DMS153 treated with DMSO at 0.1 percent for 48 hours (cell line): Measurements from ENCODE around the gene WDFY1.

ENCODE experiments used
- DNase-seq: peaks from one replicate; lab custom pipeline; 2025; ENCODE audit not compliant: unreplicated experiment; lab: John Stamatoyannopoulos, UW

The WDFY1 gene

DNA sequence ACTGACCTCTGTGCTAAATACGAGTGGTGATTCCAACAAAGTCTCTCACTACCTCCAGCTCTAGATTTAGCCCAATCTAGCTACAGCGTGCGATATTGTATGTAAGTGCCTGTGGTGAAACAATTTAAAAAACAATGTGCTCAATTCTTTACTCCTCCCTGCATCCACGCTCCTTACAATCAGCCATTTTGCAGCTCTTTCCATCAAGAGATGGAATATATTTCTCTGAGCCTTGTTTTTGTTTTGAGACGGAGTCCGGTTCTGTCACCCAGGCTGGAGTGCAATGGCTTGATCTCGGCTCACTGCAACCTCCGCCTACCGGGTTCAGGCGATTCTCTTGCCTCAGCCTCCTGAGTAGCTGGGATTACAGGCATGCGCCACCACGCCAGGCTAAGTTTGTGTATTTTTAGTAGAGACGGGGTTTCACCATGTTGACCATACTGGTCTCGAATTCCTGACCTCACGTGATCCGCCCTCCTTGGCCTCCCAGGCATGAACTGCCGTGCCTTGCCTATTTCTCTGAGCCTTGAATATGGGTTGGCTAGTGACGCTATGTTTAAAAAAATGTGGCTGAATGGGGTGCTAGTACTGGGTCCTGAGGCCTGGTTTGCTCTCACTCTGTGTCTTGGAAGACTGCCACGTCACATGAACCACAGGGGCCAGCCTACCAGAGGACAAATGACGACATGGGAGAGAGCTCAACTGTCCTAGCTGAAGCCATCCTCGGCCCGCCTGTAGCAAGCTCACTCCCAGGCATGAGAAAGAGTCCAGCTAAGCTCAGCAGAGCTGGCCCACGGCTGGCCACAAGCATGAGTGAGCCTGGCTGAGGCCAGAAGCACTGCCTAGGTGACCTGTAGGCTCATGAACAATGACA lies 14.8 kb downstream of the WDFY1 start:
- DNase-seq, result no peak

DNA sequence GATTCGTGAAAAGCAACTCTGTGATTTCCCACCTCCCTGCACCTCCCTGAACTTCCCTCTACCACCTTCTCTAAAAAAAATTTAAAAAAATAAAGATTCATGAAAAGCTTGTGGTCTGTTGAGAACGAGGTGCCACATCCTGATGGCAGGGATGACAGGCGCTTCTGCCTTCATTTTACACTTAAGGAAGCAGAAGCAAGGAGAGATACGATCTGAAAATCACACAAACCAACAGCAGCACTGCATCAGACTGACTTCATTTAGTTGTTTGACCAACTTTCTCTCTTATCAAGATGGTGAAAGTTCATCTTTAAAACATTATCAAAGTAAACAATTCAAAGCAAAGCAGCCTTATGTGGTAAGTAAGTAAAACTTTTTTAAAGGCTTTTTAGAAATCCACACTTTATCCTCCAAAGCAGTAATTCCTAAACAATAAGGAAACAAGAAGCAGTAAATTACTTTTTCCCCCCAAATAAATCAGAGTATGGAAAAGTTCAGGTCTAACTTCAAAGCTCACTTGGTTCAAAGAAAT lies 15.5 kb downstream of the WDFY1 start:
- DNase-seq, result no peak

- DNase-seq, result no peak
Measured at GRCh38 chr2:223928113-223929006, 16.8 kb downstream of the WDFY1 start.

DNA sequence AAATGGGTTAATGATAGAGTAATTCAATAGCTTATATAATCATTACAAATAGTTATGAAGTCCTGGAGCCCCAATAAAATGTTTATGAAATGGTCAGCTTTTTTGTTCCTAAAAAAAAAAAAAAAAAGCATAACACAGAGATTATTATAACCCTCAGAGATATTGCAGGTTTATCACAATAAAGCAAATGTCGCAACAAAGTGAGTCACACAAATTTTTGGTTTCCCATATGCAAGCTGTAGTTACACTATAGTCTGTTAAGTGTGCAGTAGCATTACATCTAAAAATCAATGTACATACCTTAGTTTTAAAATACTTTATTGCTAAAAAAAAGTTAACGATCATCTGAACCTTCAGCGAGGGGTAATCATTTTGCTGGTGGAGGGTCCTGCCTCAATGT lies 20.0 kb downstream of the WDFY1 start:
- DNase-seq, result no peak

GRCh38 chr2:223923976-223924375 lies 21.2 kb downstream of the WDFY1 start:
- no peak for DNase-seq

DNA sequence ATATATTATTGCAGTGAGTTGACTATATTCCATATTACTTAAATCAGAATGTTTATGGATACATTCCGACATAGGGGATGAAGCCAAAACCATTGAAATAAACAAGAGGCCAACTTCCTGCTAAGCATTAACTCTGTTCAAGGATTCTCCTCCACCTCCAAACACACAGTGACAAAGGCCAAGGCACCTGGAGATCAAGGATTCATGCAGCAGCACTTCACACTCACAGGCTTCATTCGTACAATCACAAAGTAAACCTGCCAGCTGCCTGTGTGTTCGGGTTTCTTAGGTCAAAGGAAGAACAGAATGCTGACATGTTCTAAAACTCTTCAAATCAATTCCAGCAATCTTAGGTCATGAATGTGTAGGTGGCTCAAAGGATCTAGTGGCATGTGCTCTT lies 22.8 kb downstream of the WDFY1 start:
- no peak for DNase-seq

GRCh38 chr2:223921204-223921603 lies 23.9 kb downstream of the WDFY1 start:
- no peak for DNase-seq

- DNase-seq, result no peak
Measured at GRCh38 chr2:223920109-223920508, 25.0 kb downstream of the WDFY1 start.

- DNase-seq, result no peak
Measured at GRCh38 chr2:223918671-223919134, 26.4 kb downstream of the WDFY1 start.

- no peak for DNase-seq
Measured at GRCh38 chr2:223916181-223916920, 28.8 kb downstream of the WDFY1 start.

- DNase-seq, result no peak
Measured at GRCh38 chr2:223915071-223915470, 30.1 kb downstream of the WDFY1 start.

- DNase-seq, result no peak
Measured at GRCh38 chr2:223914324-223914723, 30.8 kb downstream of the WDFY1 start.

DNA sequence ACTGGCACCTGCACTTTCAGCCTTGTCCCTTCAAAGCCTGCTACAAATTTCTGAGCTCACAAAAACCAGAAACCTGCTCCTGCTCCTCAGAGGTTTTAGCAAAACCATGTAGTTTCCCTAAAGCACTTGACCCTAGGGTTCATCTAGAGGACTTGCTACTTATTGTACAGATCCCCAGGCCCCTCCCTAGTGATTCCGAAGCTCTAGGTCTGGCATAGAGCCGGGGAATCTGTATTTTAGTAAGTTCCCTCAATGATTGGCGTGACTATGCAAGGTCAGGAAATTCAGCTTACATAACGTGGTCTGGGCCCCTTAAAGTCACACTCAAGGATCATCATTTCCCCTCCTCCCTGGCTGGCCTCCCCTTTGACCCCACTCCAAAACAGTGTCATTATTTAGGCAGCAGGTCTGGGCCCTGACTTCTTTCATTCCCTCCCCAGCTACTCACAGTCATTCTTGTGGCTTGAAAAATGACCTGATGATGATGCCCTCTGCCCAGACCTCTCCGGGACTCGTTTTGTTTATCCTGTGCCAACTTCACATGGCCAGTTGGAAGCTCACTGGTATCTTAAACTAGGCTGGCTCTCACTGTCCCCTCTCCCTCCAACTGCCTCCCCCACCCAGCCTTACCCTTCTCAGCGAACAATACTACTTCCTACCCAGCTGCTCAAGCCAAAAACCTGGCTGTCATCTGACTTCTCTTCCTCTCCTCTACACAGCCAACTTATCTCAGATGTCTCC lies 36.0 kb downstream of the WDFY1 start:
- no peak for DNase-seq

DNA sequence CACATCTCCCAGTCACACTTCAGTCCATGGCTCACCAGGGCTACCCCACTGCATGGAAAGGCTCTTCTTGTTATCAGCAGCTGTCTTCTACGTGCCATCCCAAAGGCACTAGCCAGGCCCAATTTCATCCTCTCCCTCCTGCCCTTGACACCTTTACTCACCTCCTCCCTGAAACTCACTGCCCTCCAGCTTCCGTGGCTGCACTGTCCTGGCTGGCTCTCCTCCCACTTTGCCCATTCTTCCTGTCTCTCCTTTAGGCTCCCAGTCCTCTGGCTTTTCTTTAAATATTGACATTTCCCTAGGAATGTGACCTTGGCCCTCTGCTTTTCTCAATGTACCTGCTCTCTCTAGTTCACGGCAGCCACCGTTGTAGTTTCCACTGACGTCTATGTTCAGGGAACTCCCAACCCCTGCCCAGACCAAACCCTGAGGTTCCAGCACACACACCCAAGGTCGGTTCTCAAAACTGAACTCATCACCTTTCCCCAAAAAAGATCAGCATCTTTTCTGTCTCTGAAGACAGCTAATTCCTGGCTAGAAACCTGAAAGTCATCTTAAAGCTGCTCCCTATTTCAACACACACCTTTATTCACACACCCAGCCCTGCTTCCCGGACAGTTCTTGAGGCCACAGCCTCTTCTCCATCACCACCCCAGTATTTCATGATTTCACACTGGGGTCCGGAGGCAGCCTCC lies 36.7 kb downstream of the WDFY1 start:
- no peak for DNase-seq

DNA sequence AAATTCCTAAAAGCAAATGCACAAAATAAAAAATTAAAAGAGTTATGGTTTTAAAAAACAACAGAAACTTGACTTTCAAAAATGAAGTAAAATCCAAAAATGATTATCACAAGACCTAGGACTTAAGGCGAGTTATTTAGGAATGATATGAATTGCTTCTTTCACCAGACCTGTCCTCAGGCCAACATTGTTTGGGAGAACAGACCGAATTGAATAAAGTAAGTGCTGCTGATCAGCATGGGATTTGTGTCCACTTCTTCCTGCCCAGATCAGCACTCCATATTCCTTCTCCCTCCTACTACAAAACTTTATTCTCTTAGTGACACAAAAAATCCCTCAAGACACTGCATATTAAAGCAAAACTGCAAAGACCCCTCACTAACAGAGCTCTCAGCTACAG lies 39.1 kb downstream of the WDFY1 start:
- no peak for DNase-seq

GRCh38 chr2:223901854-223902253 lies 43.3 kb downstream of the WDFY1 start:
- no peak for DNase-seq

- DNase-seq, result no peak
Measured at GRCh38 chr2:223901311-223901710, 43.8 kb downstream of the WDFY1 start.

DNA sequence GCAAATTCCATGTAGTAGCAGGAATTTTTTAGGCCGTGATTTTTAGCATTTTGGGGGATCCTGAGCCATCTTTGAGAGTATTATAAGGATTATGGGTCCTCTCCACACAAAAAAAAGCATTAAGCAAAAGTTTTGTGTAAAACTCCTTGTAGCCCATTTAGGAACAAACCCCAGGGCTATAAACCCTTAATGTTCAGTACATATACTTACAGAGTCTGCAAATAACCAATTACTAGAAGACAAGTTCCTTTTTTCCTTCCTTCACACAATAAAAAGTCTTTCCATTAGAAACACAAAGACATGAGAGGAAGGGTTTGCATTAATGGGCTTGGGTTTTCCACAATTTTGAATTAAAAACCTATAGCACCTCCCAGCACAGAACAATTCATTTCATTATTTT lies 44.6 kb downstream of the WDFY1 start:
- DNase-seq, result no peak

DNA sequence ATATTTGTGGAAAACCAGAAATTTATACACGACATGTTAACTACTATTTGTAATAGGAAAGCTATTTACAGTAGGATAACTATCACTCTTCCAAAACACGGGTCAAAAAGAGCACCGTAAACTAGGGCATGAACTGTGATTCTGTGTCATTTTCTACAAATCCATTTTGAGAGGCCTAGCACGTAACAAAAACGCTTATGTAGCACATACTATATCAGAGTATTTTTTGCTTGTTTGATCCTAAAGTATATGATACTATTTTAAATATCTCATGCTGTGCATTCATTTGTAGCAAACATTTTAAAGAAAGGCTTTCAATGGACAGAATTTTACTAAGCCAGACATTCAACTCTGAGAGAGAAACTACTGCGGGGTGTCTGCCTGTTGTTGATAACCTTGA lies 45.1 kb downstream of the WDFY1 start:
- no peak for DNase-seq
